Large intestine (tissue), 3 donors: Measurements from ENCODE around the gene KRT6B. TPM values are rescaled to one million over a fixed set of nuclear protein-coding genes. Genes with fewer than 3 reads are reported as not detected.

Source experiments
- DNase-seq, 2 donors: peaks; one replicate each; pipeline versions ENCODE4 v3.0.0 to v3.0.0-alpha.2; 2013
- H3K27ac ChIP-seq: one replicate; pipeline ENCODE4 v1.5.1; 2013; ENCODE audit warnings: low read length
- H3K27me3 ChIP-seq: 2 replicates; pipeline ENCODE4 v1.6.1; 2013; ENCODE audit warnings: low read length; ENCODE audit not compliant: control insufficient read depth, insufficient read depth
- H3K36me3 ChIP-seq: 2 replicates; pipeline ENCODE4 v1.6.1; 2013; ENCODE audit warnings: low read length; ENCODE audit not compliant: control insufficient read depth, insufficient read depth
- H3K4me1 ChIP-seq: one replicate; pipeline ENCODE4 v1.6.1; 2013; ENCODE audit warnings: low read length; ENCODE audit not compliant: control insufficient read depth, insufficient read depth
- H3K4me3 ChIP-seq: one replicate; pipeline ENCODE4 v1.5.1; 2013; ENCODE audit warnings: low read length
- H3K9me3 ChIP-seq: one replicate; pipeline ENCODE4 v1.6.1; 2013; ENCODE audit warnings: mild to moderate bottlenecking, low read depth, low read length, moderate library complexity; ENCODE audit not compliant: control insufficient read depth
- WGBS: methylation state at CpG from one replicate; pipeline ENCODE4 v1.1.5; 2013; ENCODE audit warnings: low lambda C conversion rate; ENCODE audit not compliant: insufficient coverage; 5-methylcytosine and 5-hydroxymethylcytosine counted together
- polyA plus RNA-seq: library from polyadenylated mRNA; unstranded; fragments of 120-200 nt; gene quantifications from one replicate; pipeline ENCODE4 v1.2.1, GENCODE V29; 2013

KRT6B gene
- polyA plus RNA-seq, 1 donor: not detected

GRCh38 chr12:52438305-52439301 lies 13.3 kb downstream of the KRT6B start:
- H3K9me3 ChIP-seq: no peaks in the 10 kb centered on the region
- no CpG with 5 or more reads among the region's 8 CpGs for WGBS
- DNase-seq: no peak

GRCh38 chr12:52437508-52437907 lies 14.4 kb downstream of the KRT6B start:
- Histone ChIP-seq H3K27ac (no peak overlapping the region), H3K36me3 (no peaks in the 10 kb centered on the region), H3K4me1 (no peaks in the 10 kb centered on the region), H3K27me3 (peaks cover 3% of the 10 kb centered on the region), H3K4me3 (no peak overlapping the region), H3K9me3 (no peaks in the 10 kb centered on the region)
- no CpG with 5 or more reads among the region's 9 CpGs for WGBS
- no peak for DNase-seq

More at GRCh38 chr12:52438305-52439301, 13.3 kb downstream of the KRT6B start:
- H3K27me3 ChIP-seq: peaks cover 3% of the 10 kb centered on the region
- H3K4me1 ChIP-seq: no peaks in the 10 kb centered on the region
- H3K27ac ChIP-seq: no peak overlapping the region
- no peaks in the 10 kb centered on the region for H3K36me3 ChIP-seq
- H3K4me3 ChIP-seq: no peak overlapping the region

- DNase-seq: no peak
- no peak overlapping the region for H3K27ac ChIP-seq
- WGBS: 63% methylated on average over 3 of the region's 9 CpGs
- H3K36me3 ChIP-seq: no peaks in the 10 kb centered on the region
- no peaks in the 10 kb centered on the region for H3K9me3 ChIP-seq
- H3K4me1 ChIP-seq: no peaks in the 10 kb centered on the region
- H3K27me3 ChIP-seq: peaks cover 3% of the 10 kb centered on the region
- H3K4me3 ChIP-seq: no peak overlapping the region
Observed at GRCh38 chr12:52436828-52437474, 15.0 kb downstream of the KRT6B start.

GRCh38 chr12:52436000-52436827 lies 15.7 kb downstream of the KRT6B start:
- 14% methylated on average over 1 of the region's 9 CpGs for whole genome bisulfite sequencing
- no peak overlapping the region for H3K27ac ChIP-seq
- H3K36me3 ChIP-seq: no peaks in the 10 kb centered on the region
- peaks cover 3% of the 10 kb centered on the region for H3K27me3 ChIP-seq
- H3K4me1 ChIP-seq: no peaks in the 10 kb centered on the region
- no peak overlapping the region for H3K4me3 ChIP-seq
- DNase-seq: no peak
- H3K9me3 ChIP-seq: no peaks in the 10 kb centered on the region

GRCh38 chr12:52435659-52435999 lies 16.3 kb downstream of the KRT6B start:
- DNase-seq: no peak
- Histone ChIP-seq H3K27me3 (peaks cover 5% of the 10 kb centered on the region), H3K27ac (no peak overlapping the region), H3K4me3 (no peak overlapping the region), H3K36me3 (no peaks in the 10 kb centered on the region), H3K4me1 (no peaks in the 10 kb centered on the region), H3K9me3 (no peaks in the 10 kb centered on the region)
- WGBS: 75% methylated on average over 1 of the region's 6 CpGs

GRCh38 chr12:52434760-52435530 lies 17.0 kb downstream of the KRT6B start:
- Histone ChIP-seq H3K27me3 (peaks cover 5% of the 10 kb centered on the region), H3K4me1 (no peaks in the 10 kb centered on the region), H3K27ac (no peak overlapping the region), H3K9me3 (no peaks in the 10 kb centered on the region), H3K36me3 (no peaks in the 10 kb centered on the region), H3K4me3 (no peak overlapping the region)
- WGBS: 100% methylated on average over 2 of the region's 6 CpGs
- no peak for DNase-seq

- WGBS: no CpG with 5 or more reads among the region's 20 CpGs
- Histone ChIP-seq H3K36me3 (no peaks in the 10 kb centered on the region), H3K27me3 (peaks cover 7% of the 10 kb centered on the region), H3K4me1 (no peaks in the 10 kb centered on the region), H3K9me3 (no peaks in the 10 kb centered on the region), H3K27ac (no peak within 1 kb of the TSS), H3K4me3 (no peak within 1 kb of the TSS)
- no peak for DNase-seq
Observed at GRCh38 chr12:52434081-52434733, 17.7 kb downstream of the KRT6B start, which contains the start of gene KRT75. KRT75 (minus strand) TSS chr12:52434371; CDS start chr12:52434304, 67 bp downstream.

GRCh38 chr12:52433501-52434080 lies 18.4 kb downstream of the KRT6B start:
- no peak for DNase-seq
- no peaks in the 10 kb centered on the region for H3K9me3 ChIP-seq
- H3K4me3 ChIP-seq: no peak overlapping the region
- no CpG with 5 or more reads among the region's 12 CpGs for WGBS
- H3K36me3 ChIP-seq: no peaks in the 10 kb centered on the region
- no peak overlapping the region for H3K27ac ChIP-seq
- peaks cover 7% of the 10 kb centered on the region for H3K27me3 ChIP-seq
- no peaks in the 10 kb centered on the region for H3K4me1 ChIP-seq

GRCh38 chr12:52432559-52433207 lies 19.3 kb downstream of the KRT6B start:
- Histone ChIP-seq H3K27ac (no peak overlapping the region), H3K4me1 (no peaks in the 10 kb centered on the region), H3K36me3 (no peaks in the 10 kb centered on the region), H3K4me3 (no peak overlapping the region), H3K27me3 (peaks cover 7% of the 10 kb centered on the region), H3K9me3 (no peaks in the 10 kb centered on the region)
- no CpG with 5 or more reads among the region's 6 CpGs for WGBS
- no peak for DNase-seq
